NB4 (cell line): ENCODE measurements around the gene CDK9.

Experiments
- MYC ChIP-seq: IDR thresholded peaks from 2 replicates; pipeline ENCODE4 v1.6.1; 2011; ENCODE audit warnings: low read depth, low read length
- POLR2A ChIP-seq: IDR thresholded peaks from 2 replicates; pipeline ENCODE4 v1.6.1; 2011; ENCODE audit warnings: mild to moderate bottlenecking; ENCODE audit not compliant: insufficient read length; ENCODE audit errors: extremely low read depth
- TF ChIP-seq, protein P1 (sequence below): IDR thresholded peaks from one replicate; pipeline ENCODE4 v1.5.1; 2012; ENCODE audit warnings: low read depth, low read length

DNA sequence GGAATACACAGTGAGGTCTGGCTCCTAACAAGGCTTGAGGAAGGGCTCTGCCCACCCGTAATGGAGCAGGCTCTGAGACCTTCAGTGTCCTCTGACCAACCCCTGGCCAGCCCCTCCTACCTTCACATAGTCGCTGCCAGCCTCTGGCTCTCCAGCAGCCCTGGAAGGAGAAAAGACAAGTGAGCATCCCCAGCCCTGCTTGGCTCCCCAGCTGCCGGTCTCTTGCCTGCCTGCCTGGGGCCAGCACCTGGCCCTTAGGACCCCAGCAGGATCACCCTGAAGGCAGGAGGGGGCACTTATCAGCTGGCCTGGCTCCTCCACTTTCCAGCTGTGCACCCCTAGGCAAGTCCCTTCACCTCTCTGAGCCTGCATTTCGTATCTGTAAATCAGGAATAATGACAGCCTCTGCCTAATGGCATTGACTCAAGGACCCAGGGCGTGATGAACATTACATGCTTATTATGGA, 24.3 kb upstream of the CDK9 start:
- TF ChIP-seq MYC = no peak
- TF ChIP-seq, protein P1, sequence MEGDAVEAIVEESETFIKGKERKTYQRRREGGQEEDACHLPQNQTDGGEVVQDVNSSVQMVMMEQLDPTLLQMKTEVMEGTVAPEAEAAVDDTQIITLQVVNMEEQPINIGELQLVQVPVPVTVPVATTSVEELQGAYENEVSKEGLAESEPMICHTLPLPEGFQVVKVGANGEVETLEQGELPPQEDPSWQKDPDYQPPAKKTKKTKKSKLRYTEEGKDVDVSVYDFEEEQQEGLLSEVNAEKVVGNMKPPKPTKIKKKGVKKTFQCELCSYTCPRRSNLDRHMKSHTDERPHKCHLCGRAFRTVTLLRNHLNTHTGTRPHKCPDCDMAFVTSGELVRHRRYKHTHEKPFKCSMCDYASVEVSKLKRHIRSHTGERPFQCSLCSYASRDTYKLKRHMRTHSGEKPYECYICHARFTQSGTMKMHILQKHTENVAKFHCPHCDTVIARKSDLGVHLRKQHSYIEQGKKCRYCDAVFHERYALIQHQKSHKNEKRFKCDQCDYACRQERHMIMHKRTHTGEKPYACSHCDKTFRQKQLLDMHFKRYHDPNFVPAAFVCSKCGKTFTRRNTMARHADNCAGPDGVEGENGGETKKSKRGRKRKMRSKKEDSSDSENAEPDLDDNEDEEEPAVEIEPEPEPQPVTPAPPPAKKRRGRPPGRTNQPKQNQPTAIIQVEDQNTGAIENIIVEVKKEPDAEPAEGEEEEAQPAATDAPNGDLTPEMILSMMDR = no peak
- no peak for TF ChIP-seq POLR2A
